GM18858 (cell line): ENCODE results near the gene FBXO28.
"Not testable (repeated sequence)": the region's sequence is repeated elsewhere in the genome, so short reads cannot be mapped to it uniquely, and the experiment has no call there.

Experiments
- ATAC-seq: cut with Tn5 transposase; IDR thresholded peaks from one replicate; pipeline ENCODE4 v1.9.1; 2021; ENCODE audit not compliant: unreplicated experiment

The FBXO28 gene

DNA sequence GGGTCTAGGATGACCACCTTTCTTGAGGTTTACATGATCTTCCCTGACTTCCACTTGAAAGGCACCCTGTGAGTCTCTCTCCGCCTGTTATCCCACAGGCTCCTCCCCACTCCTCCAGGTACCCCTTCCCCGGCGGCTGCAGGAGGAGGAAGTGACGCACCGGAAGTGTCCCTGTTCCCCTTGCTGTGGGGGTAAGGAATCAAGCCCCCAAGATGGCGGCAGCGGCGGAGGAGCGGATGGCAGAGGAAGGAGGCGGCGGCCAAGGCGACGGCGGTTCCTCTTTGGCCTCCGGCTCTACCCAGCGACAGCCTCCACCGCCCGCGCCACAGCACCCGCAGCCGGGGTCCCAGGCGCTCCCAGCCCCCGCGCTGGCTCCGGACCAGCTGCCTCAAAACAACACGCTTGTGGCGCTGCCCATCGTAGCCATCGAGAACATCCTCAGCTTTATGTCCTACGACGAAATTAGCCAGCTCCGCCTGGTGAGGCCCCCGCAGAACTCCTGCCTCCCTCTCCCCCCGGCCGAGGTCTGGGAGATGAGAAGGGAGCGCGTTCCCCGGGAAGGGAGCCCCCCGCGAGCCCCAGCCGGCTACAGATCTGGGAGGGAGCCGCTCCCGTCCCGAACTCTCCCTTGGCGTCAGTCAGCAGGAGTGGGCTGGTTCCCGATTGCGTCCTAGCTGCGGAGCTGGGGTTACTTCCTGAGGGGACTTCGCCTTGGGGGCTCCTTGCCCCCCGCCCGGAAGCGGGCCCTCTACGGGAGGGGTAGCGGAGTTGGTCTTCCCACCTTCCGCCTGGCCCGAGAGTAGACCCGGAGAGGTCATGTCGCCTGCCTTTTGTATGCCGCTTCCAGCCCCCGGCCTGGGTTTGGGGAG lies at the start of gene FBXO28:
TSS of gene FBXO28 (plus strand) at position 194 of the 869 bp plus-strand sequence. CDS start at position 213, 19 bp downstream.
- ATAC-seq: peak; percentile 91

- no peak for ATAC-seq
These were observed 49.8 kb upstream of the FBXO28 start for GRCh38 chr1:224064150-224064549.

DNA sequence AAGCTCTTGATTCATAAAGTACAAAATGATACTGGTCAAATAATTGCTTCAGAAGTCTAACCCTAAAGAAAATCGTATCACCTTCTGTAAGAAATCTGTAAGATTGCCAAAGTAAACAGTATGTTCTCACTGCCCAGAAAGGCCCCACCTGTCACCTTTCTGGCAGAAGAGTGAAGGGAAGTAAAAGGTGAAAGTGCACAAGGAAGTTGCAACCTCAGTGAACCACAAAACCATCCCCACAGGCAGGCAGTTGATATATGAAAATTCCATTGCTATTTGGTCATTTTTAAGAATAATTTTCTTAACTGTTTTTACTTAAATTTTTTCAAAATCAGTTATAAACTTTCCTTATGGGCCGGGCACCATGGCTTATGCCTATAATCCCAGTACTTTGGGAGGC lies 48.5 kb upstream of the FBXO28 start:
- ATAC-seq: no peak

DNA sequence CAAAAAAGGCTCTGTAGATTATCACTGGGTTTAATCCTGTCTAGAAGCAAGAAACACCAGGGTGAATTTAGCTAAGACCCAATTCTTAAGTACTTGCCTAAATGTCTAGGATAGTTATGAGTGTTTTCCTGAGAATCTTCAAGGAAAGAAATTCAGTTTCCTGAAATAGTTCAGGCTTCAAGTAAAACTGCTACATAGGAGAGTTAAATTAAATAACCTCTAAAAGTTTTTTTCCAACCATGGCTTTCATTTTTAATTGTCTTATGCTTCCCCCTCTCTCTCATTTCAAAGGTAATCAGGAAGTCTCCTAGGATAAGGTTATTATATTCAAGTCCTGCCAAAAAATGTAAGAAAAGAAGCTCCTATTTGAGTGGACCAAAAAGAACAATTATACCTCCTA lies 46.7 kb upstream of the FBXO28 start:
- ATAC-seq: no peak

GRCh38 chr1:224067621-224068457 lies 46.1 kb upstream of the FBXO28 start:
- ATAC-seq: no peak

GRCh38 chr1:224068458-224069072 lies 45.3 kb upstream of the FBXO28 start:
- ATAC-seq: no peak

DNA sequence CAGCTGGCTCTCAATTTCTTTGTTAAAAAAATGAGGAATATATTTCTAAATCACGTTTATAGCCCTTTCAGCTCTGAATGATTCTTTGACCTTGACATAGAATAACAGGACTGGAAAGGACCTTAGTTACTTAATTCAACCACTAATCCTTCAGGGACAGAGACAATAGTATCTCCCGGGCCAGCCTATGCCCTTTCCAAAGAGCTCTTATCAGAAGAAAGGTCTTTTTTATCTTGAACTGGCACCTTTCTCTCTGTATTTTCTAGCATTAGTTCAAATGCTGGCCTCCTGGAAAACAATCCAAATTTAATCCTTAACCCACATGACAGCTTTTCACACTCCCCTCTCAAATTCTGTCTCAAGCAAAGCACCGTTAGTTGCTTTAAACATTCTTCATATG lies 44.8 kb upstream of the FBXO28 start:
- no peak for ATAC-seq

GRCh38 chr1:224070521-224070920 lies 43.4 kb upstream of the FBXO28 start:
- ATAC-seq: no peak

DNA sequence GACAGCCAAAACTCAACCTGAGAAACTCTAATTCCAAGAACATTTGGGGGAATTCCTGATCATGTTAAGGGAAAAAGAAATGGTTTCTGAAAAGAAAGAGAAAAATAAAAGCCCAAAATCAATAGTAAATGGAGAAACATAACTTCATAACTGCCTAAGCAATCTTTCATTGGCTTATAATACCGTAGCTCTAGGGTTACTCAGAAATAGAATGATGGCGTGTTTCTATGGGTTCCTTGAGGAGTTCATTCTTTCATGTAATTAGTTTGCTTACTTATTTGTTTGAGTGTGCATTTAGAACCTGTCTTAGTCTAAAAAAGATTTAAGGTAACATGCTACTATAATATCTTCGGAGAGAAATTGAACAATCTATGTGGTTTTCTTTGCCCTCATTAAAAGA lies 37.5 kb upstream of the FBXO28 start:
- no peak for ATAC-seq

DNA sequence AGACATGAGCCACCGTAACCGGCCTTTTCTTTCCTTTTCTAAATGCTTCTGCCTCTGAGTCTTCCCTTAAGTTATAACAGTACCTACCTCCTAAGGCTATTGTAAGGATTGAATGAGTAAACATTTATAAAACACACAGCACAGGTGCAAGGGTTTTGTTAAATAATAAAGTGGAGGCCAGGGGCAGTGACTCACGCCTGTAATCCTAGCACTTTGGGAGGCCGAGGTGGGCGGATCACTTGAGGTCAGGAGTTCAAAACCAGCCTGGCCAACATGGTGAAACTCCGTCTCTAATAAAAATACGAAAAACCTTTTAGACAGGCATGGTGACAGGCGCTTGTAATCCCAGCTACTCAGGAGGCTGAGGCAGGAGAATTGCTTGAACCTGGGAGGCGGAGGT lies 34.3 kb upstream of the FBXO28 start:
- ATAC-seq: not testable (repeated sequence)

DNA sequence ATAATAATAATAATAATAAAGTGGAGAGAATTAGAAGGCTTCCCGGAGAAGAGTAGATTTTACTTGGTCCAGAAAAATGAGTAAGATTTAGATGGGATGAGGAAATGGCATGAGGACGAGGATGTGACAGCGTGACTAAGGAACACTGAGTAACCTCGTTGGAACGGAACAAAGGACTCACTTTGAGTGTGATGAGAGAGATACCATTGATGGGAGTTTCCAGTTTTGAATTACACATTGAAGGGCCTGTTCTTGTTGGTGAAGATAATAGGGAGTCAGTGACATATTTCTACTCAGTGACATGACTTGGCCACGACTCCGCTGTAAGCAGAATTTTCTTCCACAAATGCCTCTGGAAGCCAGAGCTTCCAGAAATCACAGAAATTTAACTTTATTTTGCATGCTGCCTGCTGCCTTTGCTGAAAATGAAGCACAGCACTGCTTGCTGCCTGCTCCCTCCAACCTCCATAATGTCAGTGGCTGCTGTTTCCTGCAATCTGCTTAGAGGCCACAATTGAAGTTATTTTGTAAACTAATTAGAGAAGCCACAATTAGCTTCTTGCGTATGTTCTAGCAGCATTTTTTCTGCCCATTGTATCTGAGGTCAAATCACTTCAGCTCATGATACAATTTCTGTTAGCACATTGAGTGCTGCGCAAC lies 33.7 kb upstream of the FBXO28 start:
- ATAC-seq: no peak

- ATAC-seq: no peak
These were observed 32.3 kb upstream of the FBXO28 start for GRCh38 chr1:224081604-224082003.

GRCh38 chr1:224082146-224082545 lies 31.8 kb upstream of the FBXO28 start:
- no peak for ATAC-seq

DNA sequence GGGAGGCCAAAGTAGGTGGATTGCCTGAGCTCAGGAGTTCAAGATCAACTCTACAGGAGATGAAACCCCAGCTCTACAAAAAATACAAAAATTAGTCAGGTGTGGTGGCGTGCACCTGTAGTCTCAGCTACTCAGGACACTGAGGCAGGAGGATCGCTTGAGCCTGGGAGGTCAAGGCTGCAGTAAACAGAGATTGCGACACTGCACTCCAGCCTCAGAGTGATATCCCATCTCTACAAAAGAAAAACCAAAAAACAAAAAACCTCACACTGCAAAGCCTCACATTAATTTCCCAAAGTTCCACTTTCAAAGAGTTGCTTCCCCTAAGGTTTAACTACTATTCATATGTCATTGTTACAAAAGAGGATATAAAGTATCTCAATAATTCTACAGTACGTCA lies 29.0 kb upstream of the FBXO28 start:
- no peak for ATAC-seq

DNA sequence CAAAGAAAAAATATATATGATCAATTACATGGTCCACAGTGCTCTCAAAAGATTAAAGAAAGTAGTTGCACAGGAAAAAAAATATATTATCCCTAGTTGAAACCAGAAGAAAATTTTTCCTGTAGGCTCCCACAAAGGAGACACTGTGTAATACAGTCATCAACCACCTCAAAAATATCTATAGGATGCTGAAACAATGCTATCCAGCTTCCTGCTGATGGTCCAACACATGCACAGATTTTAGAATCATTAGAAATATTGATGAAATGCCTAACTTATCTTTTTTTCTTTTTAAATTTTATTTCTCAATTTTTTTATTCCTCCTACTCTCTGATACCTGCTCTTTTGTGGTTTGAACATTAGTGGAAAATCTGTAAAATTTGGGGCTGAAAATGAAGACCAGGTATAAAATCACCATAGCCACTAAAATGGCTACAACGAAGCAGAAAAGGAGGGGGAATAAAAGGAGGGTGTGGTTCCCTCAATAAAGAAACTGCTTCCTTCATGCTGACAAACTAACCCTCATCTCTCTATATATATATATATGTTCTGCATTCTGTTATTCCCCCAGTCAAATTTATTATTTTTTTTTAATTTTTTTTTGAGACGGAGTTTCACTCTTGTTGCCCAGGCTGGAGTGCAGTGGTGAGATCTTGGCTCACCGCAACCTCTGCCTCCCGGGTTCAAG lies 28.3 kb upstream of the FBXO28 start:
- no peak for ATAC-seq

GRCh38 chr1:224087286-224087794 lies 26.6 kb upstream of the FBXO28 start:
- no peak for ATAC-seq

GRCh38 chr1:224089583-224089982 lies 24.3 kb upstream of the FBXO28 start:
- no peak for ATAC-seq

- ATAC-seq: no peak
These were observed 23.8 kb upstream of the FBXO28 start for GRCh38 chr1:224090116-224090515.

DNA sequence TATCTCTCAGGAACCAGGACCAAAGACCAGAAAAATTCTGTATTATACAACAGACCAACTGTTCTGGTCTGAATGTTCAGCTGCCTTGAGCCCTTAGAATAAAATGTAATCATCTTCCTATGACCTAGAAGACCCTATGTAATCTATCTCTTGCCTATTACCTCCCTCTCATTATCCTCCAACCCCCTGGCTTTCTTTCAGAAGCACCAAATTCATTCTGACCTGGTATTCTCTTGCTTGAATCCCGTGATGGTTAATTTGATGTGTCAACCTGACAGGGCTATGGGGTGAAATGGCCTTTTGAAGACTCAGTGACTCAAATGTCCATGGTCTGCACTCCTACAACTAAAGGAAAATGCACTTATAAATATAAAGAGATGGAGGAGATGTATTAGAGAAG lies 21.8 kb upstream of the FBXO28 start:
- no peak for ATAC-seq

DNA sequence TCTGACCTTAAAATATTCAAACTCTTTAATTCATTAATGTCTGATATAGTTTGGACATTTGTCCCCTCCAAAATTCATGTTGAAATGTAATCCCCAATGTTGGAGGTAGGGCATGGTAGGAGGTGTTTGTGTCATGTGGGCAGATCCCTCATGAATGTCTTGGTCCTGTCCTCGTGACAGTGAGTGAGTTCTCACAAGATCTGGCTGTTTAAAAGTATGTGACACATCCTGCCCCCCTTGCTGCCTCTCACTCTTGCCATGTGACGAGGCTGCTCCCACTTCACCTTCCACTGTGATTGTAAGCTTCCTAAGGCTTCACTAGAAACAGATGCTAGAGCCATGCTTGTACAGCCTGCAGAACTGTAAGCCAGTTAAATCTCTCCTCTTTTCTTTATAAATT lies 21.3 kb upstream of the FBXO28 start:
- ATAC-seq: no peak
